Endodermal cell (in vitro differentiated cells): ENCODE results near the gene CCDC88C. TPM values are rescaled to one million over a fixed set of nuclear protein-coding genes. Genes with fewer than 3 reads are reported as not detected.

Experiments
- DNase-seq: peaks from one replicate; pipeline ENCODE4 v3.0.0-alpha.2; 2017
- H3K27ac ChIP-seq: 2 replicates; pipeline ENCODE4 v1.5.1; 2013; ENCODE audit warnings: mild to moderate bottlenecking, low read depth, low read length, moderate library complexity
- H3K27me3 ChIP-seq: 2 replicates; pipeline ENCODE4 v1.6.1; 2013; ENCODE audit warnings: mild to moderate bottlenecking, low read length, moderate library complexity; ENCODE audit not compliant: insufficient read depth, control insufficient read depth, poor library complexity, severe bottlenecking
- H3K36me3 ChIP-seq: 2 replicates; pipeline ENCODE4 v1.7.0; 2013; ENCODE audit warnings: mild to moderate bottlenecking, low read length, moderate library complexity; ENCODE audit not compliant: control insufficient read depth, insufficient read depth
- H3K4me1 ChIP-seq: one replicate; pipeline ENCODE4 v1.7.0; 2013; ENCODE audit warnings: low read length; ENCODE audit not compliant: control insufficient read depth, insufficient read depth
- H3K4me3 ChIP-seq: 2 replicates; pipeline ENCODE4 v1.5.1; 2013; ENCODE audit warnings: mild to moderate bottlenecking, low read length, moderate library complexity
- H3K9ac ChIP-seq: 2 replicates; pipeline ENCODE4 v1.6.1; 2013; ENCODE audit warnings: mild to moderate bottlenecking, low read length, moderate library complexity; ENCODE audit not compliant: poor library complexity, severe bottlenecking; ENCODE audit errors: extremely low read depth
- H3K9me3 ChIP-seq: 2 replicates; pipeline ENCODE4 v1.6.1; 2013; ENCODE audit warnings: mild to moderate bottlenecking, low read length, moderate library complexity; ENCODE audit not compliant: control insufficient read depth
- H3K27ac Mint-ChIP-seq: 2 replicates; pipeline ENCODE4 v1.8.0; 2020; ENCODE audit warnings: mixed read lengths
- H3K27me3 Mint-ChIP-seq: 2 replicates; pipeline ENCODE4 v1.8.0; 2021; ENCODE audit warnings: mild to moderate bottlenecking, mixed read lengths; ENCODE audit not compliant: insufficient read depth
- H3K36me3 Mint-ChIP-seq: 2 replicates; pipeline ENCODE4 v1.8.0; 2020; ENCODE audit warnings: low read depth, mixed read lengths
- H3K4me1 Mint-ChIP-seq: 2 replicates; pipeline ENCODE4 v1.8.0; 2020; ENCODE audit warnings: mixed read lengths
- H3K4me3 Mint-ChIP-seq: 2 replicates; pipeline ENCODE4 v1.8.0; 2020; ENCODE audit warnings: mild to moderate bottlenecking, moderate library complexity, mixed read lengths
- H3K9me3 Mint-ChIP-seq: 2 replicates; pipeline ENCODE4 v1.8.0; 2020; ENCODE audit warnings: mild to moderate bottlenecking, mixed read lengths
- CTCF ChIP-seq: fragments of 200-600 bp; sonication (generic); conservative IDR thresholded peaks from 2 replicates; pipeline ENCODE4 v1.5.0; 2021; ENCODE audit warnings: antibody characterized with exemption, mild to moderate bottlenecking
- WGBS, 2 experiments: methylation state at CpG; one replicate each; pipeline versions ENCODE4 v1.1.5 to v1.1.7; 2013; ENCODE audit warnings: missing lambda C conversion rate in 2 of 2, mixed read lengths in 1 of 2; ENCODE audit not compliant: insufficient coverage in 1 of 2, insufficient read length in 1 of 2; 5-methylcytosine and 5-hydroxymethylcytosine counted together
- total RNA-seq, 2 donors: library from RNA; stranded (reverse); fragmentation: NEBNext Ultra II Directional in 1 of 2; extraction: Animal tissue kit (Norgen Biotek cat#: 25700) in 1 of 2; gene quantifications; 2 replicates in 1 of 2; 3 replicates in 1 of 2; pipeline ENCODE4 v1.2.1, GENCODE V29; 2021

The CCDC88C gene
- total RNA-seq, 2 donors from 2014 or later, result 50.0 to 50.5 TPM

GRCh38 chr14:91454155-91454554 lies 36.5 kb upstream of the CCDC88C start:
- Mint-ChIP-seq H3K9me3 (no peaks in the 10 kb centered on the region), H3K27me3 (no peaks in the 10 kb centered on the region), H3K27ac (no peak overlapping the region), H3K36me3 (peaks cover 44% of the 10 kb centered on the region), H3K4me1 (no peaks in the 10 kb centered on the region), H3K4me3 (no peak overlapping the region)
- Histone ChIP-seq H3K9ac (no peak overlapping the region), H3K9me3 (no peaks in the 10 kb centered on the region), H3K27me3 (no peaks in the 10 kb centered on the region), H3K4me1 (no peaks in the 10 kb centered on the region), H3K4me3 (no peak overlapping the region), H3K27ac (no peak overlapping the region), H3K36me3 (peaks cover 50% of the 10 kb centered on the region)
- DNase-seq, result no peak
- no peak for TF ChIP-seq CTCF

- Histone ChIP-seq H3K27me3 (no peaks in the 10 kb centered on the region), H3K9me3 (no peaks in the 10 kb centered on the region), H3K4me3 (no peak overlapping the region), H3K9ac (no peak overlapping the region), H3K36me3 (peaks cover 46% of the 10 kb centered on the region), H3K4me1 (no peaks in the 10 kb centered on the region), H3K27ac (no peak overlapping the region)
- Mint-ChIP-seq H3K36me3 (peaks cover 40% of the 10 kb centered on the region), H3K4me1 (no peaks in the 10 kb centered on the region), H3K27ac (no peak overlapping the region), H3K27me3 (no peaks in the 10 kb centered on the region), H3K9me3 (no peaks in the 10 kb centered on the region), H3K4me3 (no peak overlapping the region)
- peak; percentile 47 for DNase-seq
- no peak for TF ChIP-seq CTCF
- 84 to 87% methylated on average over 2 to 5 of the region's 5 CpGs for WGBS, 2 experiments
Observed at GRCh38 chr14:91453744-91454143, 36.1 kb upstream of the CCDC88C start.

- Histone ChIP-seq H3K9ac (no peak overlapping the region), H3K27me3 (peaks cover 8% of the 10 kb centered on the region), H3K4me1 (no peaks in the 10 kb centered on the region), H3K4me3 (no peak overlapping the region), H3K27ac (no peak overlapping the region), H3K9me3 (peaks cover 7% of the 10 kb centered on the region), H3K36me3 (no peaks in the 10 kb centered on the region)
- TF ChIP-seq CTCF, result no peak
- Mint-ChIP-seq H3K4me1 (no peaks in the 10 kb centered on the region), H3K27ac (no peak overlapping the region), H3K9me3 (peaks cover 12% of the 10 kb centered on the region), H3K4me3 (no peak overlapping the region), H3K27me3 (peaks cover 24% of the 10 kb centered on the region), H3K36me3 (no peaks in the 10 kb centered on the region)
- no peak for DNase-seq
- 82 to 92% methylated on average over 4 to 6 of the region's 6 CpGs for WGBS, 2 experiments
Observed at GRCh38 chr14:91444335-91445020, 26.9 kb upstream of the CCDC88C start.
